Gastrocnemius medialis (tissue), 4 donors: Measurements from ENCODE around the gene TRIOBP. TPM values are rescaled to one million over a fixed set of nuclear protein-coding genes. Genes with fewer than 3 reads are reported as not detected.
A peak's percentile ranks its signal among the peaks of the same experiment; 100 is the strongest.

ENCODE experiments used
- ATAC-seq, 2 donors: fragments of 150-250 bp; one replicate each; pipeline ENCODE4 v1.9.1; 2016
- DNase-seq, 2 donors: peaks; one replicate each; pipeline ENCODE4 v3.0.0-alpha.2; 2019
- H3K27ac ChIP-seq, 4 donors: fragments of 200-600 bp; sonication (generic); 1 replicate in 1 of 4; 2 replicates in 3 of 4; pipeline ENCODE4 v1.5.1; 2016 to 2018; ENCODE audit warnings: mild to moderate bottlenecking in 2 of 4, moderate library complexity in 1 of 4
- H3K27me3 ChIP-seq, 3 donors: fragments of 200-600 bp; sonication (generic) in 2 of 3; 1 replicate in 1 of 3; 2 replicates in 2 of 3; pipeline versions ENCODE4 v1.5.1 to v1.6.0; 2016 to 2019; ENCODE audit warnings: mild to moderate bottlenecking in 1 of 3, moderate library complexity in 1 of 3
- H3K36me3 ChIP-seq, 2 donors: fragments of 200-600 bp; sonication (generic) in 1 of 2; one replicate each; pipeline ENCODE4 v1.5.1; 2017 to 2018
- H3K4me1 ChIP-seq, 2 donors: fragments of 200-600 bp; sonication (generic) in 1 of 2; one replicate each; pipeline ENCODE4 v1.5.1; 2016 to 2017; ENCODE audit warnings: mild to moderate bottlenecking in 2 of 2
- H3K4me3 ChIP-seq, 4 donors: fragments of 200-600 bp; sonication (generic) in 3 of 4; 1 replicate in 1 of 4; 2 replicates in 3 of 4; pipeline ENCODE4 v1.5.1; 2016 to 2019; ENCODE audit warnings: mild to moderate bottlenecking in 2 of 4
- H3K9me3 ChIP-seq, 3 donors: fragments of 200-600 bp; sonication (generic) in 2 of 3; 1 replicate in 1 of 3; 2 replicates in 2 of 3; pipeline ENCODE4 v1.5.1; 2016 to 2019
- POLR2A ChIP-seq, 2 donors: fragments of 450-650 bp; IDR thresholded peaks; one replicate each; pipeline ENCODE4 v1.6.1; 2017; ENCODE audit warnings: antibody characterized with exemption in 2 of 2, mild to moderate bottlenecking in 2 of 2, moderate library complexity in 2 of 2
- in situ Hi-C, 4 donors: fragments of 200-750 bp; cut with MboI; loops; one replicate each; pipeline versions ENCODE4 v1.15.0 to v1.8.0; 2017; ENCODE audit warnings: low sequenced_read_pairs in 4 of 4
- intact Hi-C: fragments of 100-400 bp; cut with DNase I; formaldehyde crosslinking; loops from one replicate; pipeline ENCODE4 v1.15.1; 2023; ENCODE audit warnings: low total_unique reads
- total RNA-seq, 4 donors: library from RNA; depleted of rRNA; stranded (reverse); fragments of >200 nt; gene quantifications; one replicate each; pipeline versions ENCODE4 v1.1.0 to v1.2.3, GENCODE V29; 2016
- TF ChIP-seq, protein P1 (sequence below), 5 experiments: fragments of 450-650 bp in 3 of 5; fragments of 200-600 bp in 2 of 5; sonication (generic) in 2 of 5; IDR thresholded peaks in 4 of 5; conservative IDR thresholded peaks in 1 of 5; 1 replicate in 4 of 5; 2 replicates in 1 of 5; pipeline ENCODE4 v1.5.1; 2016 to 2019; ENCODE audit warnings: antibody characterized with exemption in 5 of 5, mild to moderate bottlenecking in 3 of 5, moderate library complexity in 3 of 5

The TRIOBP gene
- total RNA-seq, 4 donors from 2014 or later, result 21.7 to 38.2 (median 30.3) TPM

DNA sequence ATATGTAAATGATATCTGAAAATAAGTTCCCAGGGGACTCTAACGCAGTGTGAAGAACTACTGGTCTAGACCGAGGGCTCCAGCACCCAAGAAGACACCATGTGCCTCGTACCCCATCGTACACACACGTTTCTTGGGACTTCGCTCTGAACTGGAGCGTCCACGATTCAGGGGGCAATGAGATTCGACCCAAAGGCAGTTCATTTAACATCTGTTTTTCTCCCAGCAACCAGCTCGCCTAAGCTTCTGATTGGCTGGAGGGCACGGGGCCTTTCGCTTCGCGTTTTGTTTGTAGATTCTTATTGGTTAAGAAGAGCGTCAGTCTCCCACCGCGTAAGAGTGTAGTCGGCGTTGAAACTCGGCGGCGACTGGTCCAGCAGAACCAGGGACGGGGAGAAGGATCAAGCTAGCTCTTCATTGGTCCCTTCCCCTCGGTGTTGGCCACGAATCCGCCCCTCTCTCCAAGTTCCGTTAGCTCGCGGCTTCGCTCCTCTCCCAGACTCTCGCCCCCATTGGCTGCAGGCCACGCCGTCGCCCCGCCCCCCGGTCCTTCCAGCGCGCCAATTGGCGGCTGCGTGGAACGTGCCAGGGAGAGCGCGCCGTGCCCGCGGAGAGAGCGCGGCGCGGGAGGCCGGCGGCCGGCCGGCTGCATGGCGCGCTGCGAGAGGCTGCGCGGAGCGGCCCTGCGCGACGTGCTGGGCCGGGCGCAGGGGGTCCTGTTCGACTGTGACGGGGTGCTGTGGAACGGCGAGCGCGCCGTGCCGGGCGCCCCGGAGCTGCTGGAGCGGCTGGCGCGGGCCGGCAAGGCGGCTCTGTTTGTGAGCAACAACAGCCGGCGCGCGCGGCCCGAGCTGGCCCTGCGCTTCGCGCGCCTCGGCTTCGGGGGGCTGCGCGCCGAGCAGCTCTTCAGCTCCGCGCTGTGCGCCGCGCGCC lies 38.4 kb upstream of the TRIOBP start, which contains the start of gene PDXP:
Gene PDXP (plus strand): TSS at position 591 of the 933 bp plus-strand sequence. CDS start 60 bp downstream, at position 651.
- ATAC-seq (peak; percentile 97 to 99), DNase-seq (peak; percentile 100)
- Histone ChIP-seq H3K4me3 (peak within 1 kb of the TSS; percentile 57 to 65 (median 63)), H3K9me3 (no peaks in the 10 kb centered on the region), H3K4me1 (peaks cover 35 to 39% of the 10 kb centered on the region in 2 donors), H3K27me3 (no peaks in the 10 kb centered on the region), H3K27ac (peak within 1 kb of the TSS; percentile 81 to 88 (median 86)), H3K36me3 (no peaks in the 10 kb centered on the region)
- in situ Hi-C loops, result no loop called here
- intact Hi-C loops, result loop anchor here (1.0 to 5.0 kb wide), 2 partner anchors 17 to 89 kb away; partner anchors contain the start of gene LGALS1
- peak; percentile 90 to 94 for TF ChIP-seq POLR2A (IDR thresholded peaks at IDR 0.05)
- TF ChIP-seq, protein P1, sequence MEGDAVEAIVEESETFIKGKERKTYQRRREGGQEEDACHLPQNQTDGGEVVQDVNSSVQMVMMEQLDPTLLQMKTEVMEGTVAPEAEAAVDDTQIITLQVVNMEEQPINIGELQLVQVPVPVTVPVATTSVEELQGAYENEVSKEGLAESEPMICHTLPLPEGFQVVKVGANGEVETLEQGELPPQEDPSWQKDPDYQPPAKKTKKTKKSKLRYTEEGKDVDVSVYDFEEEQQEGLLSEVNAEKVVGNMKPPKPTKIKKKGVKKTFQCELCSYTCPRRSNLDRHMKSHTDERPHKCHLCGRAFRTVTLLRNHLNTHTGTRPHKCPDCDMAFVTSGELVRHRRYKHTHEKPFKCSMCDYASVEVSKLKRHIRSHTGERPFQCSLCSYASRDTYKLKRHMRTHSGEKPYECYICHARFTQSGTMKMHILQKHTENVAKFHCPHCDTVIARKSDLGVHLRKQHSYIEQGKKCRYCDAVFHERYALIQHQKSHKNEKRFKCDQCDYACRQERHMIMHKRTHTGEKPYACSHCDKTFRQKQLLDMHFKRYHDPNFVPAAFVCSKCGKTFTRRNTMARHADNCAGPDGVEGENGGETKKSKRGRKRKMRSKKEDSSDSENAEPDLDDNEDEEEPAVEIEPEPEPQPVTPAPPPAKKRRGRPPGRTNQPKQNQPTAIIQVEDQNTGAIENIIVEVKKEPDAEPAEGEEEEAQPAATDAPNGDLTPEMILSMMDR (IDR thresholded peaks at IDR 0.05 in 4 of 5, conservative IDR thresholded peaks at IDR 0.05 in 1 of 5), result peak in 1 of 5 experiments; percentile 14

DNA sequence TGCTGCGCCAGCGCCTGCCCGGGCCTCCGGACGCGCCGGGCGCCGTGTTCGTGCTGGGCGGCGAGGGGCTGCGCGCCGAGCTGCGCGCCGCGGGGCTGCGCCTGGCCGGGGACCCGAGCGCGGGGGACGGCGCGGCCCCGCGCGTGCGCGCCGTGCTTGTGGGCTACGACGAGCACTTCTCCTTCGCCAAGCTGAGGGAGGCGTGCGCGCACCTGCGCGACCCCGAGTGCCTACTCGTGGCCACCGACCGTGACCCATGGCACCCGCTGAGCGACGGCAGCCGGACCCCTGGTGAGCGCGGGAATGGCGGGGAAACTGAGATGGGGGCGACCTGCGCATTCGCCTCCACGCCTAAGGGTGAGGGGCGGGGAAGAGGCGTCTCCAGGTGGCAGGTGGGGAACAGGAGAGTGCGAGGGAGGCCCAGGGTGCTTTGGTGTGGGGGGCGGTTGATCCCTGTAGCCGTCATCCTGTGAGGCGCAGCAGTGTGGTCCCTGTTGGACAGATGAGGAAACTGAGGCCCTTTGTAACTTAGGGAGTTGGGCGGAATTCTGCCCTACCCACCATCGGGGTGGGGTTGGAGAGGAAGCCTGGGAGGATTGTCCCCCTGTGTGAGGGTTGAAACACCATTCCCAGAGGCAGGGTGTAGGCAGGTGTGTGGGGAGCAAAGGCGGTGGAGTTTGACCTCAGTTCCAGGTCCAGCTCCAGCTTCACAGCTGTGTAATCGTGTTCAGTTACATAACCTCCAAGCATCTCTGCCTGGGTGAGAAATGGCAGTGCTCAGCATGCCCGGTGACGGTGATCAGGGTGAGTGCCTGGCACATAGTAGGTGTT lies 37.6 kb upstream of the TRIOBP start:
- in situ Hi-C loops, result no loop called here
- Histone ChIP-seq H3K4me3 (peak overlapping the region; percentile 57 to 65 (median 60)), H3K27me3 (no peaks in the 10 kb centered on the region), H3K4me1 (peaks cover 35 to 42% of the 10 kb centered on the region in 2 donors), H3K9me3 (no peaks in the 10 kb centered on the region), H3K27ac (peak overlapping the region; percentile 74 to 81 (median 76)), H3K36me3 (no peaks in the 10 kb centered on the region)
- DNase-seq (no peak), ATAC-seq (peak in 1 of 2 donors; percentile 3)
- intact Hi-C loops, result loop anchor here (5.0 kb wide), 1 partner anchor 88 kb away; no protein-coding TSS in a partner anchor
- TF ChIP-seq POLR2A (IDR thresholded peaks at IDR 0.05), result no peak
- TF ChIP-seq, protein P1 (IDR thresholded peaks at IDR 0.05 in 4 of 5, conservative IDR thresholded peaks at IDR 0.05 in 1 of 5), result no peak

DNA sequence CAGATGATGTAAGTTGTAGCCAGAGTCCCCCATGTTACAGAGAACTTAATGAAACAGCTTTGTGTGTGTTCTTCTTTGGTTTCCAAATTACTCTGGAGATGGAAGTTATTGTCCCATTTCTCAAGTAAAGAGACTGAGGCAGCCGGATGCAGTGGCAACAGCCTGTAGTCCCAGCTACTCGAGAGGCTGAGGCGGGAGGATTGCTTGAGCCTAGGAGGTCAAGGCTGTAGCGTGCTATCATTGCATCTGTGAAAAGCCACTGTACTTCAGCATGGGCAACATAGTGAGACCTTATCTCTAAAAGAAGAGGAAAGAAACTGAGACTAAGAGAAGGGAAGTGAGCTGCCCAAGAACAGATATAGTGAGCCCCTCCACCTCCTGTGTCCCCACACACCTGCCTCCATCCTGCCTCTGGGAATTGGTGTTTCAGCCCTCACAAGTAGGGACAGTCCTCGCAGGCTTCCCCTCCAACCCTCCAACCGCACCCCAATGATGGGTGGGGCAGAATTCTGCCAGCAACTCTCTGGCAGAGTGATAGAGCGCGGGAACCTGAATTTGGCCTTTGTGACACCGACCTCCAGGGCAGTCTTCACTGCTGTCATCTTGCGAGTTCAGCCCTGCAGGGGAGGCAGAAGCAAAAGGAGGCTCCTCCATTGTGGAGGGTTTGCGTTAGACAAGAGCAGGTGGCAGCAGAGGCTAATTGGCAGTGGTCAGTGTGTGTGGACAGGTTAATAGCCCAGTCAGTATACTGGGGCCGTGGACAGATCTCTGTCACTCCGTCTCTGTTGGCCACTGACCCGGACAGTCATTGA lies 36.7 kb upstream of the TRIOBP start:
- no peaks in the 10 kb centered on the region for H3K9me3 ChIP-seq
- no peaks in the 10 kb centered on the region for H3K27me3 ChIP-seq
- ATAC-seq (no peak), DNase-seq (no peak)
- H3K36me3 ChIP-seq, result no peaks in the 10 kb centered on the region
- in situ Hi-C loops, result no loop called here
- intact Hi-C loops, result loop anchor here (5.0 kb wide), 1 partner anchor 87 kb away; no protein-coding TSS in a partner anchor
- peak overlapping the region; percentile 72 to 81 (median 74) for H3K27ac ChIP-seq
- peaks cover 42 to 47% of the 10 kb centered on the region in 2 donors for H3K4me1 ChIP-seq
- H3K4me3 ChIP-seq, result peak overlapping the region in 3 of 4 donors; percentile 57 to 65 (median 63)
- TF ChIP-seq, protein P1 (IDR thresholded peaks at IDR 0.05 in 4 of 5, conservative IDR thresholded peaks at IDR 0.05 in 1 of 5), result no peak
- no peak for TF ChIP-seq POLR2A (IDR thresholded peaks at IDR 0.05)

DNA sequence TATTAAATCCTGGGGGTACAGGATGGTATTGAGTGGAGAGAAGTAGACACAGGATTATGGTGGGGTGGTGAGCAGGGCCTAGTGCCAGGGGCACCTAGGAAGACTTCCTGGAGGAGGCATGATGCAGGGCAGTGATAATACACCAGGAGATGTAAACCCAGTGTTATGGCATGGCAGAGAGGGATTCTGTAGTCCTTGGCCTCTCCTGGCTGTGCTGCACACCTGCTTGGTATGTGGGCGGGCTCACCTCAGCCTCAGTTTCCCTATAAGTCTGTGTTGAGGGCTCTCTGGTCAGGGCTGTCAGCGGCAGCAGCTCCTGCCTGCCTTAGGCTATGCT lies 36.2 kb upstream of the TRIOBP start:
- in situ Hi-C loops (no loop called here), intact Hi-C loops (no loop called here)
- no peaks in the 10 kb centered on the region for H3K9me3 ChIP-seq
- H3K27me3 ChIP-seq, result no peaks in the 10 kb centered on the region
- ATAC-seq (no peak), DNase-seq (no peak)
- no peaks in the 10 kb centered on the region for H3K36me3 ChIP-seq
- H3K27ac ChIP-seq, result peak overlapping the region; percentile 58 to 75 (median 73)
- H3K4me3 ChIP-seq, result no peak overlapping the region
- TF ChIP-seq, protein P1 (IDR thresholded peaks at IDR 0.05 in 4 of 5, conservative IDR thresholded peaks at IDR 0.05 in 1 of 5), result no peak
- no peak for TF ChIP-seq POLR2A (IDR thresholded peaks at IDR 0.05)
- peaks cover 42 to 48% of the 10 kb centered on the region in 2 donors for H3K4me1 ChIP-seq
